ENCODE measurements around the gene TEX264.

GRCh38 chr3:51673802-51674654 is 3.0 kb downstream of the TEX264 start:
- TF ChIP-seq EGR1 (IDR thresholded peaks at IDR 0.05) (no peak), FOXM1 (IDR thresholded peaks at IDR 0.05; ENCODE audit: borderline replicate concordance, low read depth) (no peak), EP300 (IDR thresholded peaks at IDR 0.05; ENCODE audit: borderline replicate concordance) (no peak), MAX (IDR thresholded peaks at IDR 0.05) (no peak), TAF1 (IDR thresholded peaks at IDR 0.05; ENCODE audit: low read depth) (no peak), RAD21 (IDR thresholded peaks at IDR 0.05; ENCODE audit: low read depth) (no peak), REST (IDR thresholded peaks at IDR 0.05; ENCODE audit: low read depth) (no peak), TEAD4 (IDR thresholded peaks at IDR 0.05) (no peak), YY1 (IDR thresholded peaks at IDR 0.05; ENCODE audit: low read depth) (no peak), CREB1 (IDR thresholded peaks at IDR 0.05; ENCODE audit: low read depth) (no peak)
- TF ChIP-seq, protein P1, sequence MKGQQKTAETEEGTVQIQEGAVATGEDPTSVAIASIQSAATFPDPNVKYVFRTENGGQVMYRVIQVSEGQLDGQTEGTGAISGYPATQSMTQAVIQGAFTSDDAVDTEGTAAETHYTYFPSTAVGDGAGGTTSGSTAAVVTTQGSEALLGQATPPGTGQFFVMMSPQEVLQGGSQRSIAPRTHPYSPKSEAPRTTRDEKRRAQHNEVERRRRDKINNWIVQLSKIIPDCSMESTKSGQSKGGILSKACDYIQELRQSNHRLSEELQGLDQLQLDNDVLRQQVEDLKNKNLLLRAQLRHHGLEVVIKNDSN (IDR thresholded peaks at IDR 0.05): no peak

Measured in Ishikawa (cell line).